Measurements from ENCODE around the gene AMER3.

Gene AMER3

DNA sequence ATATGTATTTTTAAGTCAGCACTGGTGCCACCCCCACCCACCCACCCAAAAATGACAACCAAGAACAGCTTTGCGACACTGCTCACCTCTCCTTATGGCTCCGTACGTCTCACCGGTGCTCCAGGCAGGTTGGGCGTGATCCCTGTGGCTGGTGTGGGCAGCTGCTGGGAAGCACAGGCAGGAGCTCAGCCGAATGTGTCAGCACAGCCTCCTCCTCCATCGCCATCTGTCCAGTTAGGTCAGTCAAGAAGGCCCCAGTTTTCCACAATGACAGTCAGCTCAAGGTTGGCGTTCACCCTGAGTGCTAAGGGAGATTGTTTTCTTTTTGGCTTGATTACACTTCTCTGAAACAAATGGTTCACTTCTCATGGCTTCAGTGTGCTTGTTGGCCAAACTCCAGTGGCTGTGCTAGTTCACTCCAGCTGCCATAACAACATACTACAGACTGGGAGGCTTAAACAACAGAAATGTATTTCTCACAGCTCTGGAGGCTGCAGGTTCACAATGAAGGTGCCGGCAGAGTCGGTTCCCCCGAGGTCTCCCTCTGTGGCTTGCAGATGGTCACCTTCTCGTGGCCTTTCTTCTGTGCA, 30.2 kb downstream of the AMER3 start:
- no peak for DNase-seq

DNA sequence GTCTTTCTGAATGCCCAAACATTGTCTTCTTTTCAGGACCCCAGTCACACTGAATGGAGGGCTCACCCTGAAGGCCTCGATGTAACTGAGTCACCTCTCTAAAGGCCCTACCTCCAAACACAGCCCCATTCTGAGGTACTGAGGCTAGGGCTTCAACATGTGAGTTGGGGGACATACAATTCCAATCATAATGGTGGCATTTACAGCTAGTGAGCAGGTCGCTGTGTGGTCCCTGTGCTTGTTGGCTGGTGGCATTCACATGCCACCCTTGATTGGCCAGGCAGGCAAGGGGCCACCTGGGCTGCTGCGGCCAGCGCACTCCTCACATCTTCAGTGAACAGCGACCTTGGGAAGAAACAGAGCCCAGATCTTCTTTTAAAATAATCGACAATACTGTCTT, 30.7 kb downstream of the AMER3 start:
- DNase-seq = no peak

DNA sequence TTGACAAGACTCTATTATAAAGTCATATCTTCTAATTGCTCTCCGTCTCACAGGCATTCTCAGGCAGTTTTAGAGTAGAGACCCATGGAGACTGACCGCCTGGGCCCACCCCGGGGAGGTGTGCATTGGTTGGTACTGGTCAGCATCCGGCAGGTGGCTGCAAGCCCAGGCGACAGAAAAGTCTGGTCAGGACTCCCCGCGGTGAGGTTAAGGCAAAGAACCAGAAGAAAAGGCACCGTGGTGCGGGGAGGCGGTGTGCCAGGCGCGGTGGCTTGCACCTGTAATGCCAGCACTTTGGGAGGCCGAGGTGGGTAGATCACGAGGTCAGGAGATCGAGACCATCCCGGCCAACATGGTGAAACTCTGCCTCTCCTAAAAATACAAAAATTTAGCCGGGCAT, 32.5 kb downstream of the AMER3 start:
- no peak for DNase-seq

DNA sequence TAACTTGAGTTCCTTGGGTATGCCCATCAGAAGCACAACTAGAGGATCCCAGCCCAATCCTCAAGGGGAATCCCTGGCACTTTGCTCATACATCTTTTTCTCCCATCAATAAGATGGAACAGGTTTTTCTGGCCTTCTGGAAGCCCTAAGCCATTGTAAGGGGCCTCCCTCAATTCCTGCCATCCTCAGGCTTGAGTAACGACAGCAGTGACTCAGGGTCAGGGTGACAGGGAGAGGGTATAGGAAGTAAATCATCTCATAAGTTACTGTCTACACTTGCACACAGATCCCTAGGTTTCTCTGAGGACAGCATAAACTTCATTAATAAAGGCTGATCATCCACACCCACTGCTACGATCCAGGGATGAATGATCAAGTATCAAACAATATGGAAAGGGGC, 35.0 kb downstream of the AMER3 start:
- no peak for DNase-seq

DNA sequence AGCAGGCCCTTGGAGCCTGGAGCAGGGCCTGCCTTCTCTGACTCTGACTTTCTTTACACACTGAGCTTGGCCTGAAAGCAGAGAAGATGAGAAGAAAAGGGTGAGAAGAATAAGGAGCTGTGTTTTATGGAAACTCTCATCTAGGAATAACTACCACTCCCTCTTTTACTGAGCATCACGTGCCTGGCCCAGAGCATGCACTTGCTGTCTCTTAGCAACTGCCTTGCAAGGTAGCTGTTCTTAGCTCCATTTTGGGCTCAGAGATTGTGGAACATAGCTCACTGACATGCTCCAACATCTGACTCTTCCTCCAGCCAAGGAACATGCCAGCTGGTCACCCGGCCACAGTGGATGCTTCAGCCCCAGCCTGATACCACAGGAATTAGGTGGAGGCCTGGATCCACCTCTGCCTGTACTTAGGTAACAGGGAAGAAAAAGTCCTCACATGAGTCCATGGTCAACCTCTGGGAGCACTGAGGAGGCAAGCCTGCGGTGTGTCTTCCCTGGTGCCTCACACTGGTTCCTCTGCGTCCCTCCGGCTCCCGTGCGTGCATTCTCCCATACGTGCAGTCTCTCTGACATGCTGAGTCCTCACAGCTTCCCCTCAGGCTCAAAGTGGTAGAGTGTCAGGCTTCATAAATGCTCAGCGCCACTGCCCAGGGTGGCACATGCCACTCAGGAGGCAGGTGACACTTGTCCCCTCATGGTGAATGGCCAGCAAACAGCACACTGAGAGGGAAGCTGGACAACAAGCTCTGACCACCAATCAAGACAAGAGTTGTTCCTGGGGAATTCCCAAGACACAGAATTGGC, 35.7 kb downstream of the AMER3 start:
- no peak for DNase-seq

DNA sequence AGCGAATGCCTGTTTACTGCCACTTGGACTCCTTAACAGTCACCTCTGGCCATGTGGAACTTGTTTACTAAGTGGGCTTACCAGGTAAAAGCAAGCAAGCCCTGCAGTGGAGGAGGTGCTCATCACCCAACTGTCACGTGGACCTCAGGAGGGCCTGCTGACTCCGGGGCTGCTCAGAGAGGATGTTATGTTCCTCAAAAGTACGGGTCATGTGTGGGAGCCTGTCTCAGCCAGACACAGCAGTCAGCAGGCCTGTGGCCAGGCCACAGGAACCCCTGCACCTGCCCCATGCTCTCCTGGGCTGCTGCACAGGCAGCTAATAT, 36.2 kb downstream of the AMER3 start:
- DNase-seq = no peak

DNA sequence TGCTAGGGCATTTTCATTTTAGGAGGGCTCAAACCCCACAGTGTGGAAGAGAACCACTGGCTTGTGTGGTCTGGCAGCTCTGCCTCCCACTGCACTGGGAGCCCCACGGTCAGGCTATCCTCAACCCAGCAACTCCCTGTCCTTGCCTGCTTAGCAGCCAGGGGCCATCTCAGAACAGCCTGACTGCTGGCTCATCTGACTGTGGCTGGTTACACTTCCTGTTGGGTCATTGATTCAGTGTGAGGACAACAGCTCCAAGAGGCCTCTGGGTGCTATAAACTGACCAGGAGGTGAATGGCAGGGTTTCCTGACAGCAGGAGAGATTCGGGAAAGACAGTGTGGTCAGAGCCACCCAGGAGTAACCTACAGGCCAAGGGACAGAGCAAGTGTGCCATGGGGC, 40.1 kb downstream of the AMER3 start:
- DNase-seq = no peak

DNA sequence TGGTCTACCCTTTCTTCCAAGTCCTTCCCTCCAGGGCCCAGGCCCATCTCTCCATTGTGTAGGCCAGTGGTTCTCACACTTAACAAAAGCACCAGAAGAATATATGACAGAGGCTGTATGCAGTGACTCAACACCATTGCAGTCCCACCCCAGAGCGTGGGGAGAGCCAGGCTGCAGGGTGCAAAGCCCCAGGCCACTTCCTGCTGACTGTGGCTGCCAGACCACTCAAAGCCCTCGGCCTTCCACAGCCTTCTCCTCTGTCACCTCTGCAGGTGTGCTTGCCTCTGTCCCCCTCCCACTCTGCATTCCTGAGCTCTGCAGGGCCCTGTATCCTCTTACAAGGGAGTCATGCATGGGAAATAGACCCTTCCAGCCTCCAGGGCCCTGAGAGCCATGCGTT, 41.0 kb downstream of the AMER3 start:
- peak; percentile 16 for DNase-seq

DNA sequence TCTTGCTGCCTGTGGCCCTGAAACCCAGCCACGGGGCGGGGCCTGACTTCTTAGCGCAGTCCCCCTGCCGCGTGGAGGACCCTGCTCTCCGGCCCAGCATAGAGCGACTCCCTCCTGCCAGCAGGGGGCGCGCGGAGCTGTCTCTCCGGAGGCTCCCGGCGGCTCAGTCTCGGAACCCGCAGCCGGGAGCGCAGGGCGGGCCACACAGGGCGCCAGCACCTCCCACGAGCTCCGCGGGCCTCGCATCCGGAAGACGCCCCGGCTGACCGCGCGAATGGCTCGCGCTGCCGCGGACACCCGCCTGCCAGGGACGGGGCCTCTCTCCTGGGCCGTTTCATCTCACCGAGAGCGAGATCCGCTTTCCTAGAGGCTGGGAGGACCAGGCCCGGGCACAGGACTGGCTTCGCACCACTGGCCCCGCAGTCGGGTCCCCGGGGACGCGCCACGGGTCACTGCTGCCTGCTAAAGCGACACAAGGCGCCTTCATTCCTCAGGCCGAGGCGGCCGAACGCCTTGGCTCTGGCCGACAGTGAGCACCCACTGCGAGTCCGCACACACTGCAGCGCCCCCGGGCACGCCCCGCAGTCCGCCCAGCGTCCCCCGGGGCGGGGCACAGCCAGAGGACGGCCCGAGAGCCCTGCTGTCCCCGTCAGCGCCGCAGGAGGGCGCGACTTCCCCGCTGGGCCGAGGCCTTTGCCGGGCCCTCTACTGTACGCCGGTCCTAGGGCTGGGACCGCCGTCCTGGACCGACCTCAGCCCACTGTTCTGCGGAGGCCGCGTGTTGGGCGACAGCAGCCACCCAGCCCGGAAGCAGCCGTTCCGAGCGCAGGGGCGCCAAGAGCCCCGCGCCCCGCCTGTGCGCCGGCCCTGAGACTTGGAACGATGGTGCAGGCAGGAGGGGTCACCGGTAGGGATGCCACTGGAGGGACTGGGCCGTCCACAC, 42.4 kb downstream of the AMER3 start:
- DNase-seq = peak; percentile 95

DNA sequence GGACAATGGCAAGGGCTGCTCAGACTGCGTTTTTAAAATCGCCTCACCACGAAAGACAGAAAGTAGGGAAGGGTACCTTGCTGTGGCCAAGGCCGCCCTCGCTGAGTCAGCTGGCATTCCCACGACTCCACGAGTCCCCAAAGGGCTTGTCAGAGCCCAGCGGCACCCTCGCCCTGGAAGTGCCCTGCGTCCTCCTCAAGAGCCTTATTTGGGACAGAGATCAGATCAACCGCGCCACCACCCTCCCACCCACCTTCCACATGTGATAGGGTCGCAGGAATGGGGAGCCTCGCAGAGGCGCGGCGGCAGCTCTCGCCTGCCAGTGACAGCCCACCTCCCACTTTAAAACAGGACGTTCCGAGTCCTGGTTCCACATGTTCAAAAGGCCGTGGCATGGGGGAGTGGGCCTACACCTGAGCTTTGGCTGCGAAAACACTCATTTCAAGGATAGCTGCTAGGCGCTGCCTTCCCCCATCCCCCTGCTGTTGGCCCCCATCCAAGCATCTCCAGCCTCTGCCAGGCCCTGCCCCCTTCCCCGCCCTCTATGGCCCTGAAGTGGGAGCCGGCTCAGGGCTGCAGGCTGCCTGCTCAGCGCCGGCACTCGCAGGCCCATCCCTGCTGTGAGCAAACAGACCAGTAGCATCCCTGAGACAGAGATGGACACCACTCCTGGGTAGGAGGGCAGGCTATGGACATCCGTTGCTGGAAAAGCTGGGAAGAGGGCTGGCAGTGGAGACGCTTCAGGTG, 43.3 kb downstream of the AMER3 start:
- no peak for DNase-seq

DNA sequence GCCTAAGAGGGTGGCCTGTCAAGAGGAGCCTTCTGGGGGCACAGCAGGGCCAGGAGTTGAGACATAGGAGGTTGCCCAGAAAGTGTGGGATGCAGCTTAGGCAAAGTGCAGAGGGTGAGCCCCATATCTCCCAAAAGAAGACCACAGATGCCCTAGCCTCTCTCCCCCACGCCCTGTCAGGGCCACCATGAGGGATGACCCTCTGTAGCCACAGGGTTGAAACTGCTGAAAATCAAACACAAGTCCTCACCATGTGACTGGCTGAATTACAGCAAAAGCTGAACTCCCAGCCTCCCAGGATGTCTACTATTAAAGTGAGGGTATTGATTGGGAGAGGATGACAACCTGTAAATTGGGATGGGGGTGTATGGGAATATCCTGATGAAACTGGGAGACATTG, 44.0 kb downstream of the AMER3 start:
- no peak for DNase-seq

DNA sequence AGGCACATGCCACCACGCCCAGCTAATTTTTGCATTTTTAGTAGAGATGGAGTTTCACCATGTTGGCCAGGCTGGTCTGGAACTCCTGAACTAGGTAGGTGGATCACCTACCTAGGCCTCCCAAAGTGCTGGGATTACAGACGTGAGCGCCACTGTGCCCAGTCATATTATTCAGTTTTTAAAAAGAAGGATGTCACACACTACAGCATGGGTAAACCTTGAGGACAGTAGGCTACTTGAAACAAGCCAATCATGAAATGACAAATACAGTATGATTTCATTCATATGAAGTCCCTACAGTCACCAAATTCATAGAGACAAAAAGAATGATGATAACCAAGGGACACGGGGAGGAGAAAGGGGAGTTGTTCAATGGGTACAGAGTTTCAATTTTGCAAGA, 50.3 kb downstream of the AMER3 start:
- no peak for DNase-seq

DNA sequence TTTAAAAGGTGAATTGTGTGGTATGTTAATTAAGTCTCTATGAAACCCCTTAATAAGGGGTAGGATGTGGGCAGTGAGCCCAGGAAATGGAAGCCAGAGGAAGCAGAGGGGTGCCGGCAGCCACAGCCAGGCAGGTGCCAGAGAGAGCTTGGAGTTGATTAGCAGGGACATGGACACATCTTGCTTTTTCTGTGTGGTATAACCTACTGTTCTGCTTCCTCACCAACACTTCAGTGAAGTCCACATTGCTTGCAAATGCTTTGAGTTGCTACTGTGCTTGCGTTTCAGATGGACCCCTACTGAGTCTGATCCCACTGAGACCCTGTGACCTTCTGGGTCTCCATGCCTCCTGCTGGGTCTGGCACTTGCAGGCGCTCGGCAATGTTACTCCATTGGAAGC, 51.0 kb downstream of the AMER3 start:
- DNase-seq = no peak

DNA sequence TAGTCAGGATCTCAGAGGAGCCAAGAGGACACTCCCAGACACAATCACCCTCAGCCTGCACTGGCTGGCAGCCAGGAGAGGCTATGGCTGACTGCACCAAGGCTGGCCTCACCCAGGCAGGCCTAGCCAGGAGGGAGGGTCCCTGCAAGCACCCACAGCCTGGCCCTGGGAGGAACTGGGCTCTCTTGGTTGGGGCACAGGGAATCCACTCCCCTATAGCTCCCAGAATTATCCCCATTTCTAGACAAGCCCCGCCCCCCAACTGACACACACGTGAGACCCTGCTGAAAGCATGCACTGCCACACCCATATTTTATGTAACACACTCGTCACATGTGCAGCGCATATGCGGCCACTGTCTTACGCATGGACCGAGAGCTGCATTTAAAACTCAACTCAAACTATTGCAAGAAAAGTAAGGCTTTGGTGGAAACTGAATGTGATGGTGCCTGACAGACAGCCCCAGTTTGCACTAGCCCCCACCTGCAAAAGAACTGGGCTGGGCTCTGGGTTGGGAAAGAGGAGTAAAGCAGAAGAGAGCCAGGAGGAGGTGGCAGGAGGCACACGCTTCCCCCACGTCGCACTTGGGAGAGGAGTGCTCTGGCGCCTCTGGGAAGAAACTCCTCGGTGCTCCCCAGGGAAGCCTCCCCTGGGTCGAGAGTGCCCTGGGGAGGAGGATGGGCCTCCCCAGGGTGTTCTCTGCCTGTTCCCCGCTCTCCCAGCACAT, 52.5 kb downstream of the AMER3 start:
- no peak for DNase-seq

DNA sequence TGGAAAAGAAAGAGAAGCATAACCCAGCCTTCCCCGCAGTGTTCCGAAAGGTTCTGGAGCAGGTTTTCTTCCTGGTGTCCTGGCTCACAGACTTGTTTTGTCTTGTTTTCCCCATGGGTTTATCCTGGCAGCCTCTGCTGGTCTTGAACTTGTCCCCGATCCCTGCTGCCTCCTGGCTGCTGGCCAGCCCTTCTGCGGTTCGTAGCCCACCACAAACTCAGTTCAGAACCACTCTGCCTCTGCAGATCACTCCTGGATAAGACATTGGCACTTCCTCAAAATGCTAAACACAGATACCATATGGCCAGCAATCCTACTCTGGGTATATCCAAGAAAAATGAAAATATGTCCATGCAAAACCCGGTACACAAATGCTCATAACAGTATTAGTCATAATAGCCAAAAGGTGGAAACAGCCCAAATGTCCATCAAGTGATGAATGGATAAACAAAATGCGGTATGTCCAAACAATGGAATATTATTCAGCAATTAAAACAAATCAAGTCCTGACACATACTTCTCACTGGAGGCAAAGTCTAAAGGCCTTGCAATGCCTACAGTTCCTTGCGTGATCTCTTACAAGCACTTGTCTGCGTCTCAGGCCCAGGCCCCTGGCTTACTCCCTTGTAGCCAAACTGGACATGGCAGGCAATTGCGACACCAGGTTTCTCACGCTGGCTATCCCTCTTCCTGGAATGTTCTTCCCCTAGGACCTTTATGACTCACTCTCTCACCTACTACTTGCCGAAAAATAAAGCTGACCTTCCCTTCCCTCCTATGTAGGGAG, 53.3 kb downstream of the AMER3 start:
- DNase-seq = no peak

DNA sequence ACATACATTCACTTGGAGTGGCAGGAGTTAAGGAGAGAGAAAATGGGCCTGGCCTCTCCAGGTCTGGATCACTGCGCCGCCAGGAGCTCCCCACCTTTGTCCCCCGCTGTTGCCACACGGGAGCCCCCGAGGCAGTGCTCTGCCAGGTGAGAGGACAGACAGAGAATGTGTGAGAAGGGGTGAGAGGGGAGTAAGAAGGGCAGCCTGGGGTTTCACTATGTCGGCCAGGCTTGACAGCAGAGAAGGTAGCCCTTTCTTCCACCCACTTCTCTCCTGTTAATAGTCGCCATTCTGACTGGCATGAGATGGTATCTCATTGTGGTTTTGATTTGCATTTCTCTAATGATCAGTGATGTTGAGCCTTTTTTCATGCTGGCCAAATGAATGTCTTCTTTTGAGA, 55.1 kb downstream of the AMER3 start:
- DNase-seq = no peak

DNA sequence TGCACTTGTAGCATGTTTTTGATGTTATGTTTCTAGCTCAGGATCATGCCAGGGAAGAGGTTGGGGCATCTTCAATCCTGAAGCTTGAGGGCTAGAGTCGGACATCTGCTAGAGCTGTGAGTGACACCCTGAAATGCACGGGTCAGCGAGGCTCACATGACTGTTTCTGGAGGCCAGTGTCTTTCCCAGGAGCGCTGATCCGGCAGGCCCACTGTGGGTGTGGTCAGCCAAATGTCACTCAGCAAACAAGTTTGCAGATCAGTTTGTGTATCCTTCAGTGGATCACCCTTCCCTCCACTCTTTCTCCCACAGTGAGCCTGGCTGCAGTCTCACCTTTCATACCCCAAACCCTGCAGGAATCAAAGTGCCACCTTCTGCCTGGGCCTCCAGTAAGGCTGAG, 58.4 kb downstream of the AMER3 start:
- no peak for DNase-seq

DNA sequence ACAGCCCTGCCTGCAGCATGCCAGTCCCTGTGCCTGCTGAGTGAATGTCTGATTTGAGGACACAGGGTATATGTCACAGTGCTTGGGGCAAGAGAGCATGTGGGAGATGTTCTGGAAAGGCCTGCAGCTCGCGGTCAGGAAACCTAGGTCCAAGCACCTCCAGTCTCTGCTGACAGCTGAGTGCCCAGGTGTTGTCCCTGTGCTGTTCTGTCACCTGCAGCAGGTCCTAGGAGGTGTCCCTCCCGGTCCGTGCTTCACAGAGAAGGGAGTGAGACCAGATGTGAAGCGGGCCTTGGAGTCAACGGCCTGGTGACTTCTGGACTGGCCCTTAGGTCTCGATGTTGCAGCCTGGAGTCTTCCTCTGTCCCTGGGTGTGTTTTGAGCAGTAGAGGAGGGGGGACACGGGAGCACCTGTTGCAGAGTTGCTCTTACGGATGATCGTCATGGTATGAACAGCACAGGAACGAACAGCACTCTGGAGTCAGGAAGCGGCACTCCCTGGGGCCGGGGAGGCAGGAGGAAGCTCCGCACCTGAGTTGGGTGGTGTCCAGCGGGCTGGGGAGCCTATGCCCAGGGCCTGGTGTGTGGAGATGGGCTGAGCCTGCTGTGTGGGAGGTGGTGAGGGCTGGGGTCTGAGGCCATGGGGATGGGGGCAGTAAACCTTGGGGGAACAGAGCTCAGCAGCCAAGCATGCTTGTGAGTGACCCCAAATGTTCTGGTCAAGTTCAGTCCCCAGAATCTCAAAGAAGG, 59.8 kb downstream of the AMER3 start:
- DNase-seq = no peak
